ENCODE data around the gene DDX19B. TPM values are rescaled to one million over a fixed set of nuclear protein-coding genes. Genes with fewer than 3 reads are reported as not detected.

DDX19B gene
- polyA plus RNA-seq, 2 of the 4 experiments (the other 2 are of a cell fraction) = 26.9 to 50.6 TPM

- POLR2A ChIA-PET = no interaction called here
- ATAC-seq (no peak), FAIRE-seq (no peak), DNase-seq (ENCODE audit: low read depth in 1 of 2, low spot score in 1 of 2) (no peak)
- no peaks in the 10 kb centered on the region for H3K4me1 ChIP-seq
- H3K9me3 ChIP-seq = no peaks in the 10 kb centered on the region
- H3K4me3 ChIP-seq = no peak overlapping the region
- no peak overlapping the region for H3K27ac ChIP-seq
- CTCF ChIA-PET = interaction anchor here (1.0 kb wide), 1 partner anchor 17 kb away, joined by 4 read pairs; no protein-coding TSS in a partner anchor
- 89% methylated on average over 12 of the region's 12 CpGs for WGBS (ENCODE audit: missing lambda C conversion rate)
- no peak overlapping the region for H3K4me2 ChIP-seq
- TF ChIP-seq JUN (IDR thresholded peaks at IDR 0.05) (0 out of 5 replicates have a peak, but pooled peaks of 1 of the 2 experiments have one; percentile 5), FOXS1 (CRISPR knock-in tag; IDR thresholded peaks at IDR 0.05) (no peak)
These were observed 29.5 kb upstream of the DDX19B start for GRCh38 chr16:70269471-70269870.

- Histone ChIP-seq H3K4me3 (no peak overlapping the region), H3K9me3 (no peaks in the 10 kb centered on the region), H3K4me1 (no peaks in the 10 kb centered on the region), H3K27ac (no peak overlapping the region), H3K4me2 (no peak overlapping the region)
- no peak for FAIRE-seq
- ChIA-PET CTCF (interaction anchor here (0.9 to 1.0 kb wide), 2 partner anchors 16 to 18 kb away, joined by 3 to 4 read pairs; no protein-coding TSS in a partner anchor), POLR2A (interaction anchor here (0.6 kb wide), 1 partner anchor 339 kb away, joined by 3 read pairs; no protein-coding TSS in a partner anchor)
- no peak for ATAC-seq
- no peak for DNase-seq (ENCODE audit: low read depth in 1 of 2, low spot score in 1 of 2)
- TF ChIP-seq EHF (CRISPR knock-in tag; IDR thresholded peaks at IDR 0.05) (no peak), FOSB (CRISPR knock-in tag; IDR thresholded peaks at IDR 0.05) (no peak), ELK1 (IDR thresholded peaks at IDR 0.05; ENCODE audit: low read depth, low read length) (no peak), HEYL (CRISPR knock-in tag; IDR thresholded peaks at IDR 0.05) (no peak), SMC3 (IDR thresholded peaks at IDR 0.05) (no peak), RNF2 (IDR thresholded peaks at IDR 0.05; ENCODE audit: borderline replicate concordance, low read depth) (no peak), EP300 (IDR thresholded peaks at IDR 0.05) (no peak), FOSL2 (IDR thresholded peaks at IDR 0.05) (no peak), FOSL2 (CRISPR knock-in tag; IDR thresholded peaks at IDR 0.05) (no peak), NFE2L2 (conservative IDR thresholded peaks at IDR 0.05; ENCODE audit: low read length) (no peak), MAFK (IDR thresholded peaks at IDR 0.05; ENCODE audit: partially characterized antibody) (no peak), PBX3 (IDR thresholded peaks at IDR 0.05) (no peak), ZFP36 (IDR thresholded peaks at IDR 0.05; ENCODE audit: borderline replicate concordance, partially characterized antibody) (no peak)
- 87% methylated on average over 3 of the region's 3 CpGs for WGBS (ENCODE audit: missing lambda C conversion rate)
These were observed 28.8 kb upstream of the DDX19B start for GRCh38 chr16:70270176-70270575.

GRCh38 chr16:70271696-70272095 is 27.3 kb upstream of the DDX19B start:
- TF ChIP-seq MYC (IDR thresholded peaks at IDR 0.05; ENCODE audit: borderline replicate concordance, low read length) (no peak), CTCF (IDR thresholded peaks at IDR 0.05) (no peak), USF2 (IDR thresholded peaks at IDR 0.05) (no peak), JUNB (IDR thresholded peaks at IDR 0.05) (no peak), ZSCAN20 (CRISPR knock-in tag; IDR thresholded peaks at IDR 0.05) (no peak), HOXA7 (CRISPR knock-in tag; IDR thresholded peaks at IDR 0.05) (no peak), CHD4 (IDR thresholded peaks at IDR 0.05; ENCODE audit: borderline replicate concordance) (no peak), CBX2 (IDR thresholded peaks at IDR 0.05; ENCODE audit: borderline replicate concordance, low read depth) (no peak), ZFP36 (IDR thresholded peaks at IDR 0.05; ENCODE audit: borderline replicate concordance, partially characterized antibody) (no peak), RARB (CRISPR knock-in tag; IDR thresholded peaks at IDR 0.05) (no peak), JUN (IDR thresholded peaks at IDR 0.05) (no peak), PBX3 (IDR thresholded peaks at IDR 0.05) (no peak), POLR2AphosphoS2 (conservative IDR thresholded peaks at IDR 0.05; ENCODE audit: low read length) (no peak), EHMT2 (IDR thresholded peaks at IDR 0.05; ENCODE audit: low read depth) (no peak)
- H3K9me3 ChIP-seq = no peaks in the 10 kb centered on the region
- 96% methylated on average over 10 of the region's 10 CpGs for WGBS (ENCODE audit: missing lambda C conversion rate)
- POLR2A ChIA-PET = interaction anchor here (1.5 kb wide), 1 partner anchor 17 kb away, joined by 3 read pairs; the partner anchor contains the start of gene AARS1
- H3K4me2 ChIP-seq = no peak overlapping the region
- H3K27ac ChIP-seq = no peak overlapping the region
- no peak for DNase-seq (ENCODE audit: low read depth in 1 of 2, low spot score in 1 of 2)
- no peak overlapping the region for H3K4me3 ChIP-seq
- no peak for ATAC-seq
- CTCF ChIA-PET = interaction anchor here (3.1 to 3.8 kb wide), 2 partner anchors 13 to 19 kb away, joined by 7 to 34 read pairs; partner anchors contain the start of gene EXOSC6
- no peak for FAIRE-seq
- H3K4me1 ChIP-seq = no peaks in the 10 kb centered on the region

Measured in A549 (cell line).